T1000 (cell line): ENCODE measurements around the gene TRIM67.
A peak's percentile ranks its signal among the peaks of the same experiment; 100 is the strongest.
"Not testable (repeated sequence)": the region's sequence is repeated elsewhere in the genome, so short reads cannot be mapped to it uniquely, and the experiment has no call there.

ENCODE experiments used
- DNase-seq: peaks from one replicate; lab custom pipeline; 2025; ENCODE audit warnings: mixed read lengths; lab: John Stamatoyannopoulos, UW

TRIM67 gene

GRCh38 chr1:231203259-231204057 is 41.6 kb downstream of the TRIM67 start:
- DNase-seq: no peak

- DNase-seq: no peak
Measured at GRCh38 chr1:231206856-231207255, 45.0 kb downstream of the TRIM67 start.

GRCh38 chr1:231207437-231207836 is 45.6 kb downstream of the TRIM67 start:
- DNase-seq: no peak

GRCh38 chr1:231208980-231209379 is 47.1 kb downstream of the TRIM67 start:
- DNase-seq: no peak

- no peak for DNase-seq
Measured at GRCh38 chr1:231209531-231209930, 47.7 kb downstream of the TRIM67 start.

GRCh38 chr1:231210126-231210525 is 48.3 kb downstream of the TRIM67 start:
- no peak for DNase-seq

GRCh38 chr1:231211005-231211857 is 49.4 kb downstream of the TRIM67 start:
- DNase-seq: peak; percentile 48

GRCh38 chr1:231212301-231212700 is 50.4 kb downstream of the TRIM67 start:
- not testable (repeated sequence) for DNase-seq

- DNase-seq: no peak
Measured at GRCh38 chr1:231213831-231214573, 52.1 kb downstream of the TRIM67 start.

GRCh38 chr1:231214918-231215680 is 53.2 kb downstream of the TRIM67 start:
- DNase-seq: no peak

GRCh38 chr1:231215681-231216385 is 54.0 kb downstream of the TRIM67 start:
- DNase-seq: no peak

- no peak for DNase-seq
Measured at GRCh38 chr1:231216498-231216897, 54.6 kb downstream of the TRIM67 start.

- no peak for DNase-seq
Measured at GRCh38 chr1:231217056-231217455, 55.2 kb downstream of the TRIM67 start.

- DNase-seq: no peak
Measured at GRCh38 chr1:231218078-231218477, 56.2 kb downstream of the TRIM67 start.

- no peak for DNase-seq
Measured at GRCh38 chr1:231219422-231220401, 57.9 kb downstream of the TRIM67 start.

- DNase-seq: no peak
Measured at GRCh38 chr1:231220801-231221200, 58.9 kb downstream of the TRIM67 start.

GRCh38 chr1:231226156-231226555 is 64.3 kb downstream of the TRIM67 start:
- DNase-seq: no peak

- no peak for DNase-seq
Measured at GRCh38 chr1:231231511-231231910, 69.7 kb downstream of the TRIM67 start.

GRCh38 chr1:231232870-231233734 is 71.2 kb downstream of the TRIM67 start:
- no peak for DNase-seq
